Neuronal stem cell (in vitro differentiated cells): Measurements from ENCODE around the gene TNS1.

Source experiments
- DNase-seq: peaks from one replicate; pipeline ENCODE4 v3.0.0-alpha.2; 2013; ENCODE audit warnings: low spot score
- H2AFZ ChIP-seq: one replicate; pipeline ENCODE4 v1.6.1; 2013; ENCODE audit warnings: mild to moderate bottlenecking, low read length, inconsistent platforms
- H2AK5ac ChIP-seq: 2 replicates; pipeline ENCODE4 v1.6.1; 2013; ENCODE audit warnings: low read depth, mild to moderate bottlenecking, inconsistent platforms, low read length, moderate library complexity, mixed read lengths
- H2BK120ac ChIP-seq: 2 replicates; pipeline ENCODE4 v1.6.1; 2013; ENCODE audit warnings: low read depth, mild to moderate bottlenecking, inconsistent platforms, low read length, moderate library complexity, mixed read lengths
- H2BK12ac ChIP-seq: one replicate; pipeline ENCODE4 v1.6.1; 2013; ENCODE audit warnings: low read length, inconsistent platforms
- H2BK15ac ChIP-seq: 2 replicates; pipeline ENCODE4 v1.6.1; 2013; ENCODE audit warnings: mild to moderate bottlenecking, low read length, inconsistent platforms, mixed read lengths
- H2BK5ac ChIP-seq: one replicate; pipeline ENCODE4 v1.6.1; 2013; ENCODE audit warnings: inconsistent platforms, mild to moderate bottlenecking, low read length, moderate library complexity
- H3K14ac ChIP-seq: one replicate; pipeline ENCODE4 v1.6.1; 2013; ENCODE audit warnings: low read length, inconsistent platforms
- H3K18ac ChIP-seq: 2 replicates; pipeline ENCODE4 v1.6.1; 2013; ENCODE audit warnings: low read length, inconsistent platforms
- H3K23ac ChIP-seq: 2 replicates; pipeline ENCODE4 v1.6.1; 2013; ENCODE audit warnings: low read depth, mild to moderate bottlenecking, mixed read lengths, low read length, inconsistent platforms; ENCODE audit not compliant: poor library complexity
- H3K27ac ChIP-seq: replicated peaks from 3 replicates; pipeline ENCODE4 v1.5.1; 2013; ENCODE audit warnings: low read length, inconsistent platforms
- H3K27me3 ChIP-seq, 3 experiments: 2 replicates each; pipeline ENCODE4 v1.6.1; 2013; ENCODE audit warnings: low read length in 3 of 3, mild to moderate bottlenecking in 2 of 3, inconsistent platforms in 1 of 3, low read depth in 1 of 3, mixed read lengths in 1 of 3, moderate library complexity in 1 of 3; ENCODE audit not compliant: control insufficient read depth in 3 of 3, insufficient read depth in 3 of 3
- H3K36me3 ChIP-seq, 2 donors: replicated peaks in 1 of 2; 2 replicates each; pipeline ENCODE4 v1.6.1; 2013; ENCODE audit warnings: low read length in 2 of 2; ENCODE audit not compliant: control insufficient read depth in 2 of 2, insufficient read depth in 2 of 2
- H3K4ac ChIP-seq: 2 replicates; pipeline ENCODE4 v1.6.1; 2013; ENCODE audit warnings: inconsistent platforms, mild to moderate bottlenecking, low read length, moderate library complexity
- H3K4me1 ChIP-seq, 2 donors: 1 replicate in 1 of 2; 2 replicates in 1 of 2; pipeline ENCODE4 v1.6.1; 2013; ENCODE audit warnings: low read length in 2 of 2, low read depth in 1 of 2; ENCODE audit not compliant: control insufficient read depth in 2 of 2, insufficient read depth in 1 of 2
- H3K4me2 ChIP-seq: one replicate; pipeline ENCODE4 v1.6.1; 2013; ENCODE audit warnings: mild to moderate bottlenecking, low read length, inconsistent platforms; ENCODE audit not compliant: insufficient read depth, poor library complexity, severe bottlenecking
- H3K4me3 ChIP-seq, 2 donors: 2 replicates each; pipeline ENCODE4 v1.5.1; 2013; ENCODE audit warnings: low read length in 2 of 2, mild to moderate bottlenecking in 2 of 2, inconsistent platforms in 1 of 2, moderate library complexity in 1 of 2
- H3K79me1 ChIP-seq: one replicate; pipeline ENCODE4 v1.6.1; 2013; ENCODE audit warnings: low read depth, mild to moderate bottlenecking, inconsistent platforms, low read length, moderate library complexity
- H3K9ac ChIP-seq: one replicate; pipeline ENCODE4 v1.6.1; 2013; ENCODE audit warnings: mild to moderate bottlenecking, low read depth, low read length, inconsistent platforms; ENCODE audit not compliant: poor library complexity
- H3K9me3 ChIP-seq, 2 donors: replicated peaks in 1 of 2; 2 replicates each; pipeline versions ENCODE3 to v1.6.1; 2013; ENCODE audit warnings: low read length in 2 of 2, mild to moderate bottlenecking in 2 of 2, inconsistent platforms in 1 of 2, low read depth in 1 of 2, mixed read lengths in 1 of 2, moderate library complexity in 1 of 2; ENCODE audit not compliant: control insufficient read depth in 2 of 2, insufficient read depth in 1 of 2
- H4K8ac ChIP-seq: one replicate; pipeline ENCODE4 v1.6.1; 2013; ENCODE audit warnings: low read depth, mild to moderate bottlenecking, inconsistent platforms, low read length, moderate library complexity
- H4K91ac ChIP-seq: one replicate; pipeline ENCODE4 v1.6.1; 2013; ENCODE audit warnings: low read length, low read depth, mild to moderate bottlenecking, inconsistent platforms; ENCODE audit not compliant: poor library complexity
- WGBS, 2 donors: extraction: QIAGEN DNeasy Blood & Tissue Kit; methylation state at CpG; one replicate each; pipeline ENCODE4 v1.1.7; 2013; ENCODE audit warnings: missing lambda C conversion rate in 2 of 2, mixed read lengths in 1 of 2; ENCODE audit not compliant: insufficient read length in 2 of 2, insufficient replicate concordance in 1 of 2; ENCODE audit errors: extremely low coverage in 2 of 2; 5-methylcytosine and 5-hydroxymethylcytosine counted together

Gene TNS1

GRCh38 chr2:217875556-217876252, 127.1 kb downstream of the TNS1 start:
- Histone ChIP-seq H2BK120ac (no peak overlapping the region), H4K8ac (no peak overlapping the region), H3K79me1 (no peaks in the 10 kb centered on the region), H3K4me1 (peaks cover 0 to 4% of the 10 kb centered on the region in 2 donors), H3K27me3 (no peaks in the 10 kb centered on the region), H2BK15ac (no peak overlapping the region), H2BK5ac (no peak overlapping the region), H3K4ac (no peak overlapping the region), H2BK12ac (no peak overlapping the region), H3K14ac (no peak overlapping the region), H3K18ac (no peak overlapping the region), H2AFZ (no peak overlapping the region), H3K27ac (no peak overlapping the region), H3K36me3 (no peaks in the 10 kb centered on the region), H3K9me3 (no peaks in the 10 kb centered on the region), H2AK5ac (no peak overlapping the region), H3K4me3 (no peak overlapping the region), H3K4me2 (no peak overlapping the region), H4K91ac (no peak overlapping the region), H3K23ac (no peak overlapping the region), H3K9ac (no peak overlapping the region)
- DNase-seq, result no peak
- no CpG with 5 or more reads among the region's 4 CpGs for WGBS, 2 donors

GRCh38 chr2:217875138-217875537, 127.7 kb downstream of the TNS1 start:
- Histone ChIP-seq H4K91ac (no peak overlapping the region), H3K27ac (no peak overlapping the region), H3K23ac (no peak overlapping the region), H3K18ac (no peak overlapping the region), H4K8ac (no peak overlapping the region), H2AFZ (no peak overlapping the region), H3K27me3 (no peaks in the 10 kb centered on the region), H3K36me3 (no peaks in the 10 kb centered on the region), H3K4me1 (no peaks in the 10 kb centered on the region), H2AK5ac (no peak overlapping the region), H3K79me1 (no peaks in the 10 kb centered on the region), H2BK12ac (no peak overlapping the region), H2BK15ac (no peak overlapping the region), H2BK120ac (no peak overlapping the region), H3K9ac (no peak overlapping the region), H2BK5ac (no peak overlapping the region), H3K4ac (no peak overlapping the region), H3K4me2 (no peak overlapping the region), H3K9me3 (no peaks in the 10 kb centered on the region), H3K4me3 (no peak overlapping the region), H3K14ac (no peak overlapping the region)
- no CpG with 5 or more reads among the region's 1 CpG for WGBS, 2 donors
- no peak for DNase-seq

- no CpG with 5 or more reads among the region's 8 CpGs for WGBS, 2 donors
- no peaks in the 10 kb centered on the region for H3K9me3 ChIP-seq
- H2BK120ac ChIP-seq, result no peak overlapping the region
- H3K36me3 ChIP-seq, result no peaks in the 10 kb centered on the region
- H3K4ac ChIP-seq, result no peak overlapping the region
- no peak overlapping the region for H2AFZ ChIP-seq
- no peak overlapping the region for H2AK5ac ChIP-seq
- no peak overlapping the region for H2BK15ac ChIP-seq
- H3K4me3 ChIP-seq, result no peak overlapping the region
- no peak overlapping the region for H3K4me2 ChIP-seq
- no peak overlapping the region for H3K14ac ChIP-seq
- H3K27me3 ChIP-seq, result no peaks in the 10 kb centered on the region
- no peak overlapping the region for H4K91ac ChIP-seq
- H4K8ac ChIP-seq, result no peak overlapping the region
- H3K79me1 ChIP-seq, result no peaks in the 10 kb centered on the region
- DNase-seq, result no peak
- H2BK12ac ChIP-seq, result no peak overlapping the region
- peaks cover 0 to 6% of the 10 kb centered on the region in 2 donors for H3K4me1 ChIP-seq
- no peak overlapping the region for H3K9ac ChIP-seq
- H3K27ac ChIP-seq, result no peak overlapping the region
- no peak overlapping the region for H3K18ac ChIP-seq
- H2BK5ac ChIP-seq, result no peak overlapping the region
- H3K23ac ChIP-seq, result no peak overlapping the region
These were observed 129.4 kb downstream of the TNS1 start for GRCh38 chr2:217873371-217873770.

GRCh38 chr2:217872319-217872718, 130.5 kb downstream of the TNS1 start:
- Histone ChIP-seq H3K27ac (no peak overlapping the region), H3K9ac (no peak overlapping the region), H3K9me3 (no peaks in the 10 kb centered on the region), H3K27me3 (no peaks in the 10 kb centered on the region), H3K36me3 (no peaks in the 10 kb centered on the region), H2BK5ac (no peak overlapping the region), H4K91ac (no peak overlapping the region), H2AK5ac (no peak overlapping the region), H2BK15ac (no peak overlapping the region), H3K4ac (no peak overlapping the region), H2BK120ac (no peak overlapping the region), H3K79me1 (no peaks in the 10 kb centered on the region), H2BK12ac (no peak overlapping the region), H4K8ac (no peak overlapping the region), H3K23ac (no peak overlapping the region), H3K4me2 (no peak overlapping the region), H3K14ac (no peak overlapping the region), H3K18ac (no peak overlapping the region), H2AFZ (no peak overlapping the region), H3K4me3 (no peak overlapping the region), H3K4me1 (peaks cover 0 to 6% of the 10 kb centered on the region in 2 donors)
- WGBS, 2 donors, result no CpG with 5 or more reads among the region's 2 CpGs
- no peak for DNase-seq
